ENCODE data around the gene KIF3C.
"Not testable (repeated sequence)": the region's sequence is repeated elsewhere in the genome, so short reads cannot be mapped to it uniquely, and the experiment has no call there.

Gene KIF3C

GRCh38 chr2:25998816-25999383 lies 16.6 kb upstream of the KIF3C start:
- DNase-seq, result not testable (repeated sequence)

GRCh38 chr2:25996844-25997243 lies 14.5 kb upstream of the KIF3C start:
- DNase-seq, result no peak

- no peak for DNase-seq
These were observed 12.2 kb upstream of the KIF3C start for GRCh38 chr2:25994509-25994908.

DNA sequence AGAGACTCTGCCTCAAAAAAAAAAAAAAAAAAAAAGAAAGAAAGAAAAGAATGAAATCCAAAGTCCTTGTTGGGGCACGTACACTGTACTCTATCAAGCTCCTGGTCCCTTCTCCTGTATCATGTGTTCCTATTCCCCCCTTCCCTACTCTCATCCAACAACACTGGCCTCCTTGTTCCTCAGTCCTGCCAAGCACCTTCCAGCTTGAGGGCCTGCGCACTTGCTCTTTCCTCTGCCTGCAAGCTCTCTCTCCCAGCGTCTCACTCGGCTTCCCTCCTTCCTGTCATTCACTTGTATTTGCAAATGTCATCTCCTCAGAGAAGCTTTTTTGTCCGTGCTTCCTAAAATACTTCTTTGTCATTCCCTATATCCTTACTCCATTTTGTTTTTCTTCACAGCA lies 10.8 kb upstream of the KIF3C start:
- no peak for DNase-seq

DNA sequence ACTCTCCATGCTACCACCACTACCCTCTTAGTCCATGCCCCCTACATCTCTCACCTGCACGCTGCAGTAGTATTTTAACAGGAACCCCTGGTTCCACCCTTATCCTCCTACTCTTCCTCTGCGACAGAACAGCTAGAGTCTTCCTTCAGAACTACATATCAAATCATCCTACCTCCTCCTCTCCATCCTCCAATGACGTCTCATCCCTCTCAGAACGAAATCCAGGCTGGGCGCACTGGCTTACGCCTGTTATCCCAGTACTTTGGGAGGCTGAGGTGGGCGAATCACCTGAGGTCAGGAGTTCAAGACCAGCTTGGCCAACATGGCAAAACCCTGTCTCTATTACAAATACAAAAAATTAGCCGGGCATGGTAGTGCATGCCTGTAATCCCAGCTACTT lies 10.3 kb upstream of the KIF3C start:
- DNase-seq, result no peak

DNA sequence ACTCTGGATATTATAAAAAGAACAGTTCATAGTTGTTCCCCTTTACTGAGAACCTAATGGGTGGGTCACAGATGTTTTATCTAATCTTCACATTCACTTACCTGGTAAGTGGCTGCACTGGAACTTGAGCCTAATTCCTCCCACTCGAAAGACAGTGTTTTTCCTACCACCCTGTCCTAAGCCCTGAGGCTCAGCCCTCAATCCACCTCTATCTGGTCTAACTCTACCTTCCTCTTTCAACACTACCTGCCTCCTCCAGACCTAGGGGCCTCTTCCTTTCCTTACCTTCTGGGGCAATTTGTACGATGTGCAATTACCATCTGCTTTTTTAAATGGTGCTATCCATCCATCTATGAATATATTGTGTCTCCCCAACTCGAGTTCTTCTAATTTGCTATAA lies 9.7 kb upstream of the KIF3C start:
- DNase-seq, result no peak

DNA sequence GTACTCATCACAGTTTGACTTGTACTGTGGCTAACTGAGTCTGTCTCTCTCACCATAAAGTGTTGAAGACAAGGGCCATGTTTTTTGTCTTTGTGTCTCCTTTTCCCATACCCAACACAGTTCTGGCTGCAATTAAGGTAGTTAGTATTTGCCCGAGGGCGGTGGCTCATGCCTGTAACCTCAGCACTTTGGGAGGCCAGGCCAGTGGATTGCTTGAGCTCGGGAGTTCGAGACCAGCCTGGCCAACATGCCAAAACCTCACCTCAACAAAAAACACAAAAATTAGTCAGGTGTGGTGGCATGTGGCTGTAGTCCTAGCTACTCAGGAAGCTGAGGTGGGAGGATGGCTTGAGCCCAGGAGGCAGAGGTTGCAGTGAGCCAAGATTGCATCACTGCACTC lies 6.9 kb upstream of the KIF3C start:
- no peak for DNase-seq

GRCh38 chr2:25988134-25988533 lies 5.8 kb upstream of the KIF3C start:
- no peak for DNase-seq

- DNase-seq, result no peak
These were observed 1.4 kb upstream of the KIF3C start for GRCh38 chr2:25983735-25984134.

DNA sequence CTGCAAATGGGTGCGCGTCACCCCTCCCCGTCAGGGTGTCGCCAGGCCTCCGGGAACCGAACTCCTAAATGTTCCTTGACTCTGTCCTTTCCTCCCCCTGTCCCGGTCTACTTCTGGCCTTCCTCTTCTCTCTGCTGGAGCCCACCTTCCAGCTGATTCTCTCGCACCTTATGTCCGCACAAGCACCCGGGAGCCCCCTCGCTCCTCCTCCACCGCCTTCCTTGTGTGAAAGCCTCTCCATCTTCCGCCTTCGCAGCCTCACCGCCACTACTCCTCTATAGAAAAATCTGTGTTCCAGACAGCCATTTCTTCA lies 627 bp upstream of the KIF3C start:
- DNase-seq, result no peak

GRCh38 chr2:25981596-25982272 lies 563 bp downstream of the KIF3C start:
- DNase-seq, result no peak

- no peak for DNase-seq
These were observed 1.3 kb downstream of the KIF3C start for GRCh38 chr2:25980951-25981350.

DNA sequence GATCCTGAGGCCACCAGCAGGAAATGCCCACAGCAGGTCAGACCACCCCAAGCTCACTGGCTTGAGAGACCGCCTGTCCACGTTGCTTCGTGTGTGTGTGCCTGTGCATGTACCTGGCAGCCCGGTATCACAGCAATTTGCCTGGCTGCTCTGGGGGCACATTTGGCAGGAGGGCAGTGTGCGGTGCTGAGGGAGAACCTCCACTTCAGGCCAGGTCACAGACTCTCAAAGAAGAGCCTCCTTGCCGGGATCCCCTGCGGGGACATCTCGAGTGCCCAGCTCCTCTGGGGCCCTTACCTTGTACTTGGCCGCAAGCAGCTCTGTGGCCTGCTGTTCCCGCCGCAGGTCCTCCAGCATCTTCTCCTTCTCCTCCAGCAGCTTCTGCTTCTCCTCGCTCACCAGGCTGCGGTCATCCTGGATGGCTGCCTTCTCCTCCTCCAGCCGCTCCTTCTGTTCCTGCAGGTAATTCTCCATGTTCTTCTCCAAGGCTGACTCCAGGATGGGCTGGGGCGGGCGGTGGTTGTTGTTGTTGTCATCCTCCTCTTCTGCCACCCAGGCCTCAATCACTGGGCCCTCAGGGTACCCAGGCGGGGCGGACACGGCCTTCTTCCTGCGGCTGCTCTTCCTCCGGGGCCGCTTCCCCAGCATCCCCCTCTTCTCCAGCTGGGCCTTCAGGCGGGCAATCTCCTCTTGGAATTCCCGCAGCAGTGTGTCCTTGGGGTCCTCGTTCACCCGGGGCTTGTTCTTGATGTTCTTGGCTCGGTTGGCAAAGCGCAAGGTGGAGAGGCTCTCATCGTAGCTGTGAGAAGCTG lies 2.0 kb downstream of the KIF3C start:
- no peak for DNase-seq

- DNase-seq, result no peak
These were observed 3.3 kb downstream of the KIF3C start for GRCh38 chr2:25979001-25979400.

DNA sequence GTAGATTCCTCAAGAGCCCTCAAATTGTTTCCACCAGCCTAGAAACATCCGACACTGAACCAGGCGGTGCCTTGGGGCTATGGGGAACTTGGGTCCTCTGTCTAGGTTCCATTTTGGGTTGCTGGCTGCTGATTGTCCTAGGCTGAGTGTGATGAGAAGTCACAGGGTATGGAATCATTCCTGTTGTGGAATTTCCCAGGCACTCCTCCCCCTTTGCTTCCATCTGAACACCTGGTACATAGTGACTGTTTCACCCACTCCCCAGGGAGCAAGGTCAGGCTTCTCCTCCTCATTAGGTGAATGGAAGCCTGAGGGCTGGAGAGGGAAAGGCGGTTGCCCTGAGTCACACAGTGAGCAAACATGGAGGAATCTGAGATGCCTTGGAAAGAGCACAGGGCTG lies 4.5 kb downstream of the KIF3C start:
- DNase-seq, result no peak

DNA sequence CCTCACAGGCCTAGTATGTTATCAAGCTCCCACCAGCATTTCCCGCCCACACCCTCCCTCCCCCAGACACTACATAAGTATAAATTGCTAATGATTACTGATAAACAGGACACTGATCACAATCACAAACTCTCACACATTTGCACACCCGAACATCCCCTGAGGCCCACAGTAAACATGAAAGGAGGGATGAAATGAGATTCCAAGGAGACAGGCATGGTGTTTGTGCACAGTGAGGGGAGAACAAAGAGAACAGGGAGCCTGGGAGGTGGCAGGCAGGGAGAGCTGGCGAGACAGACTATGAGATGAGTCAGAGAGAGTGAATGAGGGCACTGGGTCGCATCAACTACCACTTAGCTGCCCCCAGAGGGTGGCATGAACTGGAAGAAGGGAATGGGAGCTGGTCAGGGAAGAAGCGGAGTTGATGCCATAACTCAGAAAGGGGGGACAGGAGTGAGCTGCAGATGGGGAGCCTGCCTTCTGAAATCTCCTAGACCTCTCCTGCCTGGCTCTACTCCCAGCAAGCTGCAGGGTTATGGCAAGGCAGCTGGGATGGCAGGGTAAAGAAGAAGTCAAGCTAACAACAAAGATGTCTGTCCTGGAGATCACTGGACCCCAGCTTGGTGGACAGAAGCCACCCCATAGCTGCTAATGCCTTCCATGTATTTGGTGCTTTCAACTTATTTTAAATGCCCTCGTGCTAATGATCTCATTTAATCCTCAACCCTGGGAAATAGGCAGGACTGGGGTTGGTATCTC lies 5.1 kb downstream of the KIF3C start:
- no peak for DNase-seq

GRCh38 chr2:25972049-25972823 lies 10.1 kb downstream of the KIF3C start:
- no peak for DNase-seq

DNA sequence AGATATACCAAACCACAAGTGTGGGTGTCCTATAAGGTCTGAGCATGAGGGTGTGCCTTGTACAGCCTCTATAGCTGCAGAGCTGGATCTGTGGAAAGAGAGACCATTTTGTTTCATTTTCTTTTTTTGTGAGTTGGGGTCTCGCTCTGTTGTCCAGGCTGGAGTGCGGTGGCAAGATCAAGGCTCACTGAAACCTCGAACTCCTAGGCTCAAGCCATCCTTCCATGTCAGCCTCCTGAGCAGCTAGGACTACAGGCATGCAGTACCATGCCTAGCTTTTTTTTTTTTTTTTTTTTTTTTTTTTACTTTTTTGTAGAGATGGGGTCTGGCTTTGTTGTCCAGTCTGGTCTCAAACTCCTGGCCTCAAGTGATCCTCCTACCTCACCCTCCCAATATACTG lies 10.7 kb downstream of the KIF3C start:
- DNase-seq, result no peak

- no peak for DNase-seq
These were observed 15.6 kb downstream of the KIF3C start for GRCh38 chr2:25966531-25967270.

GRCh38 chr2:25964891-25965290 lies 17.4 kb downstream of the KIF3C start:
- no peak for DNase-seq

DNA sequence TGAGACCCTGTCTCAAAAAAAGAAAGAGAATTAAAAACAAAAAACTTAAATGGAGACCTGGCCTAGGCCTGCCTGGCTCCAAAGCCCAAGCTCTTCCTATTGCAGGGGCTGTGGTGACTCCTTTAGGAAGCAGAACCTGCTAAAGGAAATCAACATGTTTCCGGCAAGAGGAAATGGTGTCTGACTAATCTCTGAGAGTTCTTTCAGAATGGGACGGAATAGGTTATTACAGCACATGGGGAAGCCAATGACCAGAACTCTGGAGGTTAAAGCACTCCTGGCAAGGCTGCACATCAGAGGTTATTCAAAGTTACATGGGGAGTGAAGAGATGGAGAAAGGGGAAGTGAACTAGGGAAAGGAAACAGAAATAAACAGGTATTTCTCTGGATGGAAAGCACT lies 21.4 kb downstream of the KIF3C start:
- DNase-seq, result no peak

GRCh38 chr2:25960396-25960795 lies 21.9 kb downstream of the KIF3C start:
- no peak for DNase-seq

All from effector CD8-positive, alpha-beta T cell (primary cell).